Mesothelial cell of epicardium (in vitro differentiated cells): ENCODE results near the gene WWOX. TPM values are rescaled to one million over a fixed set of nuclear protein-coding genes. Genes with fewer than 3 reads are reported as not detected.
"Not testable (repeated sequence)": the region's sequence is repeated elsewhere in the genome, so short reads cannot be mapped to it uniquely, and the experiment has no call there.

Experiments used
- DNase-seq, 2 experiments: peaks; one replicate each; pipeline ENCODE4 v3.0.0; 2021; ENCODE audit warnings: low spot score in 2 of 2; ENCODE audit not compliant: unreplicated experiment in 2 of 2
- H3K27ac Mint-ChIP-seq: 2 replicates; pipeline ENCODE4 v1.8.0; 2021; ENCODE audit warnings: mixed read lengths
- H3K27me3 Mint-ChIP-seq: 2 replicates; pipeline ENCODE4 v1.8.0; 2021; ENCODE audit warnings: low read depth, mixed read lengths
- H3K36me3 Mint-ChIP-seq: 2 replicates; pipeline ENCODE4 v1.8.0; 2021; ENCODE audit warnings: mixed read lengths
- H3K4me1 Mint-ChIP-seq: 2 replicates; pipeline ENCODE4 v1.8.0; 2021; ENCODE audit warnings: mixed read lengths
- H3K4me3 Mint-ChIP-seq: 2 replicates; pipeline ENCODE4 v1.8.0; 2021; ENCODE audit warnings: mild to moderate bottlenecking, moderate library complexity, mixed read lengths
- H3K9me3 Mint-ChIP-seq: 2 replicates; pipeline ENCODE4 v1.8.0; 2021; ENCODE audit warnings: mixed read lengths
- total RNA-seq: library from RNA; stranded (reverse); gene quantifications from 3 replicates; pipeline ENCODE4 v1.2.1, GENCODE V29; 2021
- TF ChIP-seq, protein P1 (sequence below): fragments of 200-600 bp; sonication (generic); IDR thresholded peaks from one replicate; pipeline ENCODE4 v1.5.0; 2021; ENCODE audit warnings: antibody characterized with exemption; ENCODE audit not compliant: unreplicated experiment

Gene WWOX
- total RNA-seq: 25.9 to 29.7 TPM (median 26.5 TPM) in 3 replicates

DNA sequence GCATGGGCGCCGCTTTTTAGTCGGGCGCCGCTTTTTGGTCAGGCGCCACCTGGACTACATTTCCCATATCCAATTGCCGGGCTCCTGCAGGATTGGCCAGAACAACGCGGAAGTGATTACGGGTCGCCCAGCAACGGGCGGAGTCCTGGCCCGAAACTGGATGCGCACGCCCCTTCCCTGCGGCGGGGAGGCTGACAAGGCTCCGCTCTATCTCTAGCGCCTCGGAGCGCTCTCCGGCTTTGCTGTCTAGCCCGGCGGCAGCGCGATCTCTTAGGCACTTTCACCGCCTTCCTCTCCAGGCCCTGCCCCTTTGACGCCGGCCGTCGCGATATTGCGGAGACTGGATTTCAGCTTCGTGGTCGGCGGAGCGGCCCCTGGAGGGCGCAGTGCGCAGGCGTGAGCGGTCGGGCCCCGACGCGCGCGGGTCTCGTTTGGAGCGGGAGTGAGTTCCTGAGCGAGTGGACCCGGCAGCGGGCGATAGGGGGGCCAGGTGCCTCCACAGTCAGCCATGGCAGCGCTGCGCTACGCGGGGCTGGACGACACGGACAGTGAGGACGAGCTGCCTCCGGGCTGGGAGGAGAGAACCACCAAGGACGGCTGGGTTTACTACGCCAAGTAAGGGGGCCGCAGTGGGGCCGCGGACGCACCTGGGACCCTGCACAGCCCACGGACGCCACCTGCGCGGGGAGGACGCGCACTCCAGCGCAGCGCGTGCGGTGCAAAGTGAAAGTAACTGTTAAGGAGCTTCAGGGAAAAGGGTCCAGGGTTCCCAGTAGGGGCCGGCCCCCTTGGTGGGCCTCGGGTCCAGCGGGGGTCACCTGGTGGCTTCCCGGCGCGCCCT lies at the start of gene WWOX:
TSS of gene WWOX (plus strand) at position 384 of the 841 bp plus-strand sequence.
- H3K36me3 Mint-ChIP-seq: no peaks in the 10 kb centered on the region
- H3K27ac Mint-ChIP-seq: peak within 1 kb of the TSS; percentile 97
- no peaks in the 10 kb centered on the region for H3K27me3 Mint-ChIP-seq
- H3K9me3 Mint-ChIP-seq: no peaks in the 10 kb centered on the region
- peaks cover 9% of the 10 kb centered on the region for H3K4me1 Mint-ChIP-seq
- TF ChIP-seq, protein P1, sequence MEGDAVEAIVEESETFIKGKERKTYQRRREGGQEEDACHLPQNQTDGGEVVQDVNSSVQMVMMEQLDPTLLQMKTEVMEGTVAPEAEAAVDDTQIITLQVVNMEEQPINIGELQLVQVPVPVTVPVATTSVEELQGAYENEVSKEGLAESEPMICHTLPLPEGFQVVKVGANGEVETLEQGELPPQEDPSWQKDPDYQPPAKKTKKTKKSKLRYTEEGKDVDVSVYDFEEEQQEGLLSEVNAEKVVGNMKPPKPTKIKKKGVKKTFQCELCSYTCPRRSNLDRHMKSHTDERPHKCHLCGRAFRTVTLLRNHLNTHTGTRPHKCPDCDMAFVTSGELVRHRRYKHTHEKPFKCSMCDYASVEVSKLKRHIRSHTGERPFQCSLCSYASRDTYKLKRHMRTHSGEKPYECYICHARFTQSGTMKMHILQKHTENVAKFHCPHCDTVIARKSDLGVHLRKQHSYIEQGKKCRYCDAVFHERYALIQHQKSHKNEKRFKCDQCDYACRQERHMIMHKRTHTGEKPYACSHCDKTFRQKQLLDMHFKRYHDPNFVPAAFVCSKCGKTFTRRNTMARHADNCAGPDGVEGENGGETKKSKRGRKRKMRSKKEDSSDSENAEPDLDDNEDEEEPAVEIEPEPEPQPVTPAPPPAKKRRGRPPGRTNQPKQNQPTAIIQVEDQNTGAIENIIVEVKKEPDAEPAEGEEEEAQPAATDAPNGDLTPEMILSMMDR: peak; percentile 87
- H3K4me3 Mint-ChIP-seq: peak within 1 kb of the TSS; percentile 88
- peak; percentile 93 to 97 for DNase-seq

DNA sequence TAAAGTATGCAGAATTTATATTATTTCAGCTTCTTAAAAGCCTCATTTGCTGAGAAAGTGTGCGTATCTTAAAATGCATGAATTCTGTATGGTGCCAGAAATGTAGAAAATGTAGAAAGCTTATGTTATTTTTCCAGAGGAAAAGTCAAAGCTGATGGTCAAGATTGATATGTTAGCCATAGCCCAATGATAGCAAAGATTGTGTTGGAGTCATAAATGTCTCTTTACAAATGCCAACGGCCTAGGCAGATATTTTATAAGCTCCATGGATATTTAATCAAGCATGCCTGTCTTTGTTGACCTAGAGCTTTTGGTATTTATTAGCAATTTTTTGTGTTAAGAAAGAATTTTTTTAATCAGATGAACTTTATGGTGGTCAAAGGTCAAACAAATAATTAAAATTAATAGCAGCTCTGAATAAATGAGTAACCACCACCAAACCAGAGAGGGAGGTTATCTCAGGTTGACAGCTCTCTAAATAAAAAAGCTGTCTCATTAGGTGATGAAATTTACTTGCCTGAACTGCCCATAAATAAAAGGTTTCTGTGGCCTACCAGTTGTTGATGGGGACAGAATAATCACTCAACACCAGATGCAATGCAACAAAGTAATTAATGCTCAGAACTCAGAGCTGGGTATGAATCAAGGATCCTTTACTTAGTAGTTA lies 48.6 kb upstream of the WWOX start:
- Mint-ChIP-seq H3K27me3 (peaks cover 76% of the 10 kb centered on the region), H3K4me1 (no peaks in the 10 kb centered on the region), H3K36me3 (no peaks in the 10 kb centered on the region)

DNA sequence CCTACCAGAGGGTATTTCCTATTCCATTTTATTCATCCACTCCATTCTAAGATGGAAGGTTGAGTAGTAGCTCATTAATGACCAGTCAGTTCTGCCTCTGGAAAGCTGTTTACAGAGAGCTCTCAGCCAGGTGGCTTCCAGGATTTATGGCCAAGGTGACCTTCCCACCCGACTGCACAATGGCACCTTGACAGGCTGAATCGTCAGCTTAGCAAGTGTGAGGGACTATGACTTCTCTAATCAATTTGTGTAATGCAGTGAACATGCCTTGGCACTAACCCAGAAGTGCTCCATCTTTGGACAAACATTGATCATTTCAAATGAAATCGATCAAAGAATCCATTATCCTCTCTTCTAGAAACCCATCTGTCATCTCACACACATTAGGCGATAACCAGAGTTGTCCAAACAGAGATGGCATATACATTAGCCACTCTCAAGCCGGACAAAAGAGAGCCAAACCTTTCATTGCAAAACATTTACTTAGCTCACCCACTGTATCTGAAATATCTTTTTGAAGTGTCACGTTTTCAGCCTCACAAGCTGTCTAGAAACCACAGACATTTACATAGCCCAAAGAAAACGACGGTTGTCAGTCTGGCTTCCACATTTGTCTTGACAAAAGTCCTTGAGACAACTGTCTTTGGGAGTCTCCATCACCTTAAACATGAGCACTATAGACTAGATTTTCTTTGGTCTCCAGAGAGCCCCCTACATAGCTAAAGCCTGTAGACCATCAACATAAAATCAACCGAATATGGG lies 41.5 kb upstream of the WWOX start:
- TF ChIP-seq, protein P1: no peak
- H3K27me3 Mint-ChIP-seq: peaks cover 82% of the 10 kb centered on the region
- H3K9me3 Mint-ChIP-seq: no peaks in the 10 kb centered on the region
- DNase-seq: no peak
- no peaks in the 10 kb centered on the region for H3K36me3 Mint-ChIP-seq
- no peak overlapping the region for H3K4me3 Mint-ChIP-seq
- H3K27ac Mint-ChIP-seq: no peak overlapping the region
- H3K4me1 Mint-ChIP-seq: no peaks in the 10 kb centered on the region

More for the DNA sequence above, 48.6 kb upstream of the WWOX start:
- TF ChIP-seq, protein P1: no peak
- Mint-ChIP-seq H3K4me3 (no peak overlapping the region), H3K27ac (no peak overlapping the region), H3K9me3 (no peaks in the 10 kb centered on the region)
- DNase-seq: no peak

DNA sequence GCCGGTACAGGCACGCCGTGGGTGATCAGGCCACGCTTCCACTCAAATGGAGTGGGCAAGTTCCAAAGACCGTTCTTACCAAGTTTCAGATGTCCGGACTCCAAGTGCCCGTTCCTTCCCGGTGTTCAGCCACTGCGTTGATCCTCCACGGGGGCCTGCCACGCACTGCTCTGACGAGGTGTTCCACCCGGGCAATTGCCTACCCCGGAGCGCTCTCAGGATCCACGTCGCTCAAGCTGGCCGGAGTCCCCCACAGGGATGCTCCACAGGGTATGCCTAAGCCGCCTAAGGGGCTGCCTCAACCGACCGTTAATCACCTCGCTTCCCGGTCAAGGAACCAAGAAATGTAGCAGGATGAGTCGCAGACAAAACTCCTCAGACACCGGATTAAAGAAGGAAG lies 39.6 kb upstream of the WWOX start:
- not testable (repeated sequence) for H3K9me3 Mint-ChIP-seq, H3K4me1 Mint-ChIP-seq, H3K27ac Mint-ChIP-seq, H3K36me3 Mint-ChIP-seq, DNase-seq, H3K4me3 Mint-ChIP-seq
- peaks cover 81% of the 10 kb centered on the region for H3K27me3 Mint-ChIP-seq

DNA sequence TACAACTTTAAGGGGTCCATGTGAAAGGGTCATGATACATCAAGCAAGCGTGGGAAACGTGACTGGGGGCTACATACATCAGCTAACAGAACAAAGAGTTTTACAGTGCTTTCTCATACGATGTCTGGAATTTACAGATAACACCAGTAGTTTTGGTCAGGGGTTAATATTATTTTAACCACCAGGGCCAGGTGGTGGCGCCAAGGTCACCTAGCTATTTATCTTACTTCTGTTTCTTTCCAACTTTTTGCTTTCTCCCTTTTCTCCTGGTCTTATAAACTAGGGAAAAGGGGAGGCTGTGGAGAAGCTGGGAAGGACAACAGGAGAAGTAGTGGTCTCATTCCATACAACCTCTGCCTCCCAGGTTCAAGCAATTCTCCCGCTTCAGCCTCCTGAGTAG lies 39.2 kb upstream of the WWOX start:
- Mint-ChIP-seq H3K27me3 (peaks cover 81% of the 10 kb centered on the region), H3K27ac (no peak overlapping the region), H3K9me3 (no peaks in the 10 kb centered on the region), H3K4me3 (no peak overlapping the region), H3K36me3 (no peaks in the 10 kb centered on the region), H3K4me1 (peaks cover 1% of the 10 kb centered on the region)
- no peak for DNase-seq
- TF ChIP-seq, protein P1: no peak
